RWPE2 (cell line): Measurements from ENCODE around the gene ARID3A.

Experiments
- ATAC-seq: fragments of 200-7000 bp; cut with Tn5 transposase; 3 replicates; pipeline ENCODE4 v1.9.1; 2021; ENCODE audit warnings: low read depth
- DNase-seq: peaks from one replicate; pipeline ENCODE4 v3.0.0-alpha.2; 2020; ENCODE audit warnings: low spot score
- H3K27ac ChIP-seq: fragments of 450-650 bp; 2 replicates; pipeline ENCODE4 v1.5.1; 2017; ENCODE audit warnings: mild to moderate bottlenecking; ENCODE audit not compliant: poor library complexity, severe bottlenecking
- H3K27me3 ChIP-seq: fragments of 250-450 bp; sonication (Bioruptor Pico); 2 replicates; pipeline ENCODE4 v1.5.1; 2021; ENCODE audit warnings: mild to moderate bottlenecking, moderate library complexity; ENCODE audit not compliant: insufficient read depth, poor library complexity, severe bottlenecking
- H3K36me3 ChIP-seq: fragments of 250-450 bp; sonication (Bioruptor Pico); 2 replicates; pipeline ENCODE4 v1.5.1; 2020; ENCODE audit warnings: low read depth, mild to moderate bottlenecking, moderate library complexity
- H3K4me1 ChIP-seq: fragments of 250-450 bp; sonication (Bioruptor Pico); 2 replicates; pipeline ENCODE4 v1.5.1; 2021; ENCODE audit warnings: mild to moderate bottlenecking, moderate library complexity; ENCODE audit not compliant: insufficient read depth, poor library complexity, severe bottlenecking
- H3K4me3 ChIP-seq: fragments of 250-450 bp; sonication (Bioruptor Pico); 2 replicates; pipeline ENCODE4 v1.5.1; 2021; ENCODE audit warnings: mild to moderate bottlenecking, moderate library complexity; ENCODE audit not compliant: severe bottlenecking
- H3K9me3 ChIP-seq: fragments of 250-450 bp; sonication (Bioruptor Pico); 2 replicates; pipeline ENCODE4 v1.5.1; 2021; ENCODE audit warnings: mild to moderate bottlenecking, moderate library complexity; ENCODE audit not compliant: severe bottlenecking
- TF ChIP-seq, protein P1 (sequence below): fragments of 450-650 bp; IDR thresholded peaks from one replicate; pipeline ENCODE4 v1.5.1; 2017; ENCODE audit warnings: mild to moderate bottlenecking, moderate library complexity; ENCODE audit not compliant: poor library complexity, severe bottlenecking

The ARID3A gene

DNA sequence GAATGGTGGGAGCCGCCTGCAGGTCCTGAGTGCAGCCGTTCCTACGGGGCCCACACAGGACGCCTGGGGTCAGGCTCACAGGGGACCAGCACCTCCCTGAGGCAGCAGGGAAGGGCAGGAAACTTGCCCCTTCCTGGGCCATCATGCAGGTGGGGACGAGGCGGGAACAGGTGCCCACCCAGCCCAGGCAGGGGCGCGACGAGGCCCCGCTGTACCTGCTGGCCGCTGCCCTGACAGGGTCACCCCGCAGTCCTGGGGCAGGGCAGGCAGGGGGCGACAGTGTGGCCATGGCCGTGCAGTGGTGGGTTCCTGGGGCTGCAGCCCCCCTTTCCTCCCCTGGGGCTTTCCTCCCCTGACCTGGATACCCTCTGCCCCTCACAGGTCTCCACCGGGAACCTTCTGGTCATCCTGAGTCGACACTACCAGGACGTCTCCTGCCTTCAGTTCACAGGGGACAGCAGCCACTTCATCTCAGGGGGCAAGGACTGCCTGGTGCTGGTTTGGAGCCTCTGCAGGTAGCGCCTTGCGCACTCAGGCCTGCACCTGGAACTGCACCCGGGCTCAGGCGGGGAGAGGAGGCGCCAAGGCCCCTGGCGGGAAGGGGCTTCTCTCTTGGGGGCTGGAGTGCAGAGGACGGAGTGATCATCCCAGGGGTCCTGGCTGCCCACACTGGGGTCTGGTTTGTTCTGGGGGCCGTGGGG, 63.7 kb downstream of the ARID3A start:
- no peak overlapping the region for H3K4me3 ChIP-seq
- no peaks in the 10 kb centered on the region for H3K9me3 ChIP-seq
- TF ChIP-seq, protein P1, sequence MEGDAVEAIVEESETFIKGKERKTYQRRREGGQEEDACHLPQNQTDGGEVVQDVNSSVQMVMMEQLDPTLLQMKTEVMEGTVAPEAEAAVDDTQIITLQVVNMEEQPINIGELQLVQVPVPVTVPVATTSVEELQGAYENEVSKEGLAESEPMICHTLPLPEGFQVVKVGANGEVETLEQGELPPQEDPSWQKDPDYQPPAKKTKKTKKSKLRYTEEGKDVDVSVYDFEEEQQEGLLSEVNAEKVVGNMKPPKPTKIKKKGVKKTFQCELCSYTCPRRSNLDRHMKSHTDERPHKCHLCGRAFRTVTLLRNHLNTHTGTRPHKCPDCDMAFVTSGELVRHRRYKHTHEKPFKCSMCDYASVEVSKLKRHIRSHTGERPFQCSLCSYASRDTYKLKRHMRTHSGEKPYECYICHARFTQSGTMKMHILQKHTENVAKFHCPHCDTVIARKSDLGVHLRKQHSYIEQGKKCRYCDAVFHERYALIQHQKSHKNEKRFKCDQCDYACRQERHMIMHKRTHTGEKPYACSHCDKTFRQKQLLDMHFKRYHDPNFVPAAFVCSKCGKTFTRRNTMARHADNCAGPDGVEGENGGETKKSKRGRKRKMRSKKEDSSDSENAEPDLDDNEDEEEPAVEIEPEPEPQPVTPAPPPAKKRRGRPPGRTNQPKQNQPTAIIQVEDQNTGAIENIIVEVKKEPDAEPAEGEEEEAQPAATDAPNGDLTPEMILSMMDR, result no peak
- ATAC-seq (no peak), DNase-seq (peak; percentile 49)
- no peak overlapping the region for H3K27ac ChIP-seq
- H3K36me3 ChIP-seq, result peaks cover 40% of the 10 kb centered on the region
- no peaks in the 10 kb centered on the region for H3K4me1 ChIP-seq
- no peaks in the 10 kb centered on the region for H3K27me3 ChIP-seq

DNA sequence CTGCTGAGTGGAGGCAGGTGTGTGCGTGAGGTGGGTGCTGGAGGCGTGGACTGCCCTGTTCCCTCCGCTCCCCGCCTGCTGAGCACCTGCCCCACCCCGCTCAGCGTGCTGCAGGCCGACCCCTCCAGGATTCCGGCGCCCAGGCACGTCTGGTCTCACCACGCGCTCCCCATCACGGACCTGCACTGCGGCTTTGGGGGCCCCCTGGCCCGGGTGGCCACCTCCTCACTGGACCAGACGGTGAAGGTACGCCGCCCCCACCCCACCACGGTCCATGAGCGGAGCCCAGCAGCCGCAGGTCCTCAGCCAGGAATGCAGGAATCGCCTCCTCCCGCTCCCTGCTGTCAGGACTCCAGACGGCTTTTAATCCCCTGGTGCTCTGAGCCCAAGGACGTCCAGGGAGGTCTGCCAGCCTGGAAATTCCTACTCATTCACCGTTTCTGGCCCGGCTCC, 64.3 kb downstream of the ARID3A start:
- Histone ChIP-seq H3K27me3 (no peaks in the 10 kb centered on the region), H3K36me3 (peaks cover 41% of the 10 kb centered on the region), H3K27ac (no peak overlapping the region), H3K9me3 (no peaks in the 10 kb centered on the region), H3K4me3 (no peak overlapping the region), H3K4me1 (no peaks in the 10 kb centered on the region)
- peak; percentile 58 for DNase-seq
- ATAC-seq, result no peak
- TF ChIP-seq, protein P1, result no peak

- Histone ChIP-seq H3K4me1 (no peaks in the 10 kb centered on the region), H3K9me3 (no peaks in the 10 kb centered on the region), H3K4me3 (no peak overlapping the region), H3K36me3 (peaks cover 39% of the 10 kb centered on the region), H3K27ac (no peak overlapping the region), H3K27me3 (no peaks in the 10 kb centered on the region)
- DNase-seq, result no peak
- TF ChIP-seq, protein P1, result no peak
- ATAC-seq, result no peak
Measured at GRCh38 chr19:990746-991145, 64.9 kb downstream of the ARID3A start.

GRCh38 chr19:991174-991931, 65.5 kb downstream of the ARID3A start:
- H3K27me3 ChIP-seq, result no peaks in the 10 kb centered on the region
- H3K36me3 ChIP-seq, result peaks cover 33% of the 10 kb centered on the region
- no peak for DNase-seq
- no peak overlapping the region for H3K27ac ChIP-seq
- no peaks in the 10 kb centered on the region for H3K9me3 ChIP-seq
- H3K4me3 ChIP-seq, result no peak overlapping the region
- ATAC-seq, result no peak
- H3K4me1 ChIP-seq, result no peaks in the 10 kb centered on the region
- TF ChIP-seq, protein P1, result no peak
